Calu3 (cell line): ENCODE results near the gene NLGN2. TPM values are rescaled to one million over a fixed set of nuclear protein-coding genes. Genes with fewer than 3 reads are reported as not detected.

Experiments
- BruUV-seq: library from RNA; stranded (reverse); fragments of 400-500 nt; replicated peaks from 2 replicates; lab custom pipeline; 2021; lab: Mats Ljungman, UMichigan
- CTCF ChIA-PET: fragments of 300-600 bp; sonication (Branson Sonifier 250); formaldehyde crosslinking; loops from one replicate; lab custom pipeline; 2022; ENCODE audit warnings: antibody characterized with exemption; lab: Charles Lee
- DNase-seq: peaks from one replicate; pipeline ENCODE4 v3.0.0; 2022
- H3K27ac Mint-ChIP-seq: one replicate; pipeline ENCODE4 v1.8.0; 2022; ENCODE audit warnings: mixed read lengths; ENCODE audit not compliant: unreplicated experiment
- H3K27me3 Mint-ChIP-seq: one replicate; pipeline ENCODE4 v1.8.0; 2022; ENCODE audit warnings: mixed read lengths; ENCODE audit not compliant: unreplicated experiment
- H3K36me3 Mint-ChIP-seq: one replicate; pipeline ENCODE4 v1.8.0; 2022; ENCODE audit warnings: mild to moderate bottlenecking, moderate library complexity, mixed read lengths; ENCODE audit not compliant: insufficient read depth, unreplicated experiment
- H3K4me1 Mint-ChIP-seq: one replicate; pipeline ENCODE4 v1.8.0; 2022; ENCODE audit warnings: mild to moderate bottlenecking, low read depth, mixed read lengths; ENCODE audit not compliant: unreplicated experiment
- H3K4me3 Mint-ChIP-seq: one replicate; pipeline ENCODE4 v1.8.0; 2022; ENCODE audit warnings: mild to moderate bottlenecking, low read depth, moderate library complexity, mixed read lengths; ENCODE audit not compliant: unreplicated experiment
- H3K9me3 Mint-ChIP-seq: one replicate; pipeline ENCODE4 v1.8.0; 2022; ENCODE audit warnings: low read depth, mixed read lengths; ENCODE audit not compliant: unreplicated experiment
- intact Hi-C: fragments of 100-400 bp; cut with micrococcal nuclease; formaldehyde crosslinking; loops from one replicate; pipeline ENCODE4 v1.10.0; 2022; ENCODE audit not compliant: unreplicated experiment
- total RNA-seq: library from RNA; stranded (reverse); gene quantifications from 2 replicates; pipeline ENCODE4 v1.2.3, GENCODE V29; 2022
- TF ChIP-seq, protein P1 (sequence below): fragments of 200-600 bp; IDR thresholded peaks from one replicate; pipeline ENCODE4 v1.8.0; 2022; ENCODE audit warnings: antibody characterized with exemption; ENCODE audit not compliant: unreplicated experiment

Gene NLGN2
- total RNA-seq, 1 experiment from 2014 or later: 13.9 TPM

DNA sequence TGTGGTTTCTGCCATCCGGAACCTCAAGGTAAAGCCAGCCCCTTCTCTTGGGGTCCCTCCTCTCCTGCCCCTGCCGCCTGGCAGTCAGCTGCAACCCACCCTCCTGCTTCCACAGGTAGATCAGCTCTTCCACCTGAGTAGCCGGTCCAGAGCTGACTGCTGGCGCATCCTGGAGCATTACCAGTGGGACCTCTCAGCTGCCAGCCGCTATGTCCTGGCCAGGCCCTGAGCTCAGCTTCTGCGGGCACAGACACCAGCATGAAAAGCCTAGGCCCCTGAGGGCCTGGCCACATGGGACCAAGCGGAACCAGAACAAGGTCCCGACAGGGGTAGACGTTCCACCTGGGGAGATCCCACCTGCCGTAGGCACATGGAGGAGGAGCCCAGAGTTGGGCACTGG, 18.8 kb upstream of the NLGN2 start:
- no peak for DNase-seq
- CTCF ChIA-PET: no interaction called here
- TF ChIP-seq, protein P1, sequence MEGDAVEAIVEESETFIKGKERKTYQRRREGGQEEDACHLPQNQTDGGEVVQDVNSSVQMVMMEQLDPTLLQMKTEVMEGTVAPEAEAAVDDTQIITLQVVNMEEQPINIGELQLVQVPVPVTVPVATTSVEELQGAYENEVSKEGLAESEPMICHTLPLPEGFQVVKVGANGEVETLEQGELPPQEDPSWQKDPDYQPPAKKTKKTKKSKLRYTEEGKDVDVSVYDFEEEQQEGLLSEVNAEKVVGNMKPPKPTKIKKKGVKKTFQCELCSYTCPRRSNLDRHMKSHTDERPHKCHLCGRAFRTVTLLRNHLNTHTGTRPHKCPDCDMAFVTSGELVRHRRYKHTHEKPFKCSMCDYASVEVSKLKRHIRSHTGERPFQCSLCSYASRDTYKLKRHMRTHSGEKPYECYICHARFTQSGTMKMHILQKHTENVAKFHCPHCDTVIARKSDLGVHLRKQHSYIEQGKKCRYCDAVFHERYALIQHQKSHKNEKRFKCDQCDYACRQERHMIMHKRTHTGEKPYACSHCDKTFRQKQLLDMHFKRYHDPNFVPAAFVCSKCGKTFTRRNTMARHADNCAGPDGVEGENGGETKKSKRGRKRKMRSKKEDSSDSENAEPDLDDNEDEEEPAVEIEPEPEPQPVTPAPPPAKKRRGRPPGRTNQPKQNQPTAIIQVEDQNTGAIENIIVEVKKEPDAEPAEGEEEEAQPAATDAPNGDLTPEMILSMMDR: no peak
- Mint-ChIP-seq H3K36me3 (peaks cover 34% of the 10 kb centered on the region), H3K27ac (no peak overlapping the region), H3K9me3 (no peaks in the 10 kb centered on the region), H3K27me3 (no peaks in the 10 kb centered on the region), H3K4me3 (no peak overlapping the region), H3K4me1 (no peaks in the 10 kb centered on the region)
- intact Hi-C loops: no loop called here
- BruUV-seq: no TSS peak

DNA sequence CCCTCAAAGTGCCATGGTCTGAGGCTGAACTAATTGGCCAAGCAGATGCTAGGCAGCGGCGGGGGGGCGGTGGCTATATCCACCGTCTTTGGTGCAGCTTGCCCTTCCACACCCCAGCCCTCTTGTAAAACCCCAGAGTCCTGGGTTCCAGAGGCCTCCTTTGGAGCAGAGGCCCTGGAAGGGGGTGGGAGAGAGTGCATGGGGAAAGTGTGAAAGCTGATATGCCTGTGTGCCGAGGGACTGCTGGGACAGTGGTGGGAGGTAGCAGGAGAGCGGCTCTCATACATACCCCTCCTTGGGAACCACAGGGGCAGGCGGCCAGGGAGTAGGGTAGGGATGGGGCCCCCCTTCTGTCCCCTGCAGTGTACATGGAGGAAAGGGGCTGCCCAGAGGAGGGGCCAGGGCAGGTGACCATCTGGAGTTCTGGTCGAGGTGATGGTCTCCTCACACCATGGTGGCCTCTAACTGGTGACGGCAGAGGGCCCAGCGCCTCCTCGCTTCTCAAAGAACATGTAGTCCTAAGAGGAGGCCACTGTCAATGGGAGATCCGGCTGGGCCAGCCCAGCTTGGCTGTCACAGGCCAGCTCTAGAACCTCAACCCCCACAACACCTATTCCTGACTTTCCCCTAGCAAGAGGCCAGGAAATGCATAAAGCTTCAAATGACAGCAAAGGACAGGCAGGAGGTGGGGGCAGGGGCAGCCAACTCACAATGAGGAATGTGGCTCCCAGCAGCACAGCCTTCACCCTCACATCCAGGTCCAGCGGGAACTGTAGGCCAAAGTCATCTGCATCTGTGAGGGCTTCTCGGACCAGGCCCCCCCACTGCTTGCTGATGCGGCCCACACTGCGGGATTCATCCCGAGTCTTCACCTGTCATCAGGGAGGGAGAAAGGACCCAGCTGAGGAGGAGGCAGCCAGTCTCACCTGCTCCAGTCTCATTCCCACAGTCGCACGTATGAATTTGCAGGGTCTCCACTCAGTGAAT, 17.4 kb upstream of the NLGN2 start:
- TSS peak; percentile 13 for BruUV-seq

DNA sequence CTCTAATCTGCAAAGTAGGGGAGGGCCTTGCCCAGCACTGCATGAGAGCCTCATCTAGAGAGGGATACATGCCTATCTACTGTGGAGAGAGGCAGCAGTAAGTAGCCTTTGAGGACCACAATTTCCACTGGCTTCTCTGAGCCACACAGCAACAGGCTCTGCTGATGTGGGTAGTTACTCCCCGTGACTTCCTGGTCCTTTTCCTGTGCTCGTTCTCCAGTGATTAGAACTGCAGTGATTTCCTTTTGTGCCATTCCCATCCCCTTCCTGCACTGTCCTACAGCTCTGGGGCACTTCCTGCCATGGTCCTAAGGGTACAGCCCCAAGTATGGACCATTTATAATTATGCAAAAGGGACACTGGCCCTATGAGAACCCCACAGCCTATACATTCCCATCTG, 16.3 kb upstream of the NLGN2 start:
- BruUV-seq: no TSS peak
- H3K36me3 Mint-ChIP-seq: peaks cover 31% of the 10 kb centered on the region
- no peaks in the 10 kb centered on the region for H3K9me3 Mint-ChIP-seq
- DNase-seq: no peak
- no peaks in the 10 kb centered on the region for H3K27me3 Mint-ChIP-seq
- peaks cover 8% of the 10 kb centered on the region for H3K4me1 Mint-ChIP-seq
- CTCF ChIA-PET: no interaction called here
- no peak overlapping the region for H3K27ac Mint-ChIP-seq
- H3K4me3 Mint-ChIP-seq: no peak overlapping the region
- TF ChIP-seq, protein P1: no peak
- intact Hi-C loops: no loop called here

More for the DNA sequence above, 17.4 kb upstream of the NLGN2 start:
- TF ChIP-seq, protein P1: no peak
- CTCF ChIA-PET: no interaction called here
- Mint-ChIP-seq H3K27me3 (no peaks in the 10 kb centered on the region), H3K9me3 (no peaks in the 10 kb centered on the region), H3K27ac (no peak overlapping the region), H3K4me1 (peaks cover 7% of the 10 kb centered on the region), H3K36me3 (peaks cover 37% of the 10 kb centered on the region), H3K4me3 (no peak overlapping the region)
- intact Hi-C loops: no loop called here
- DNase-seq: no peak

DNA sequence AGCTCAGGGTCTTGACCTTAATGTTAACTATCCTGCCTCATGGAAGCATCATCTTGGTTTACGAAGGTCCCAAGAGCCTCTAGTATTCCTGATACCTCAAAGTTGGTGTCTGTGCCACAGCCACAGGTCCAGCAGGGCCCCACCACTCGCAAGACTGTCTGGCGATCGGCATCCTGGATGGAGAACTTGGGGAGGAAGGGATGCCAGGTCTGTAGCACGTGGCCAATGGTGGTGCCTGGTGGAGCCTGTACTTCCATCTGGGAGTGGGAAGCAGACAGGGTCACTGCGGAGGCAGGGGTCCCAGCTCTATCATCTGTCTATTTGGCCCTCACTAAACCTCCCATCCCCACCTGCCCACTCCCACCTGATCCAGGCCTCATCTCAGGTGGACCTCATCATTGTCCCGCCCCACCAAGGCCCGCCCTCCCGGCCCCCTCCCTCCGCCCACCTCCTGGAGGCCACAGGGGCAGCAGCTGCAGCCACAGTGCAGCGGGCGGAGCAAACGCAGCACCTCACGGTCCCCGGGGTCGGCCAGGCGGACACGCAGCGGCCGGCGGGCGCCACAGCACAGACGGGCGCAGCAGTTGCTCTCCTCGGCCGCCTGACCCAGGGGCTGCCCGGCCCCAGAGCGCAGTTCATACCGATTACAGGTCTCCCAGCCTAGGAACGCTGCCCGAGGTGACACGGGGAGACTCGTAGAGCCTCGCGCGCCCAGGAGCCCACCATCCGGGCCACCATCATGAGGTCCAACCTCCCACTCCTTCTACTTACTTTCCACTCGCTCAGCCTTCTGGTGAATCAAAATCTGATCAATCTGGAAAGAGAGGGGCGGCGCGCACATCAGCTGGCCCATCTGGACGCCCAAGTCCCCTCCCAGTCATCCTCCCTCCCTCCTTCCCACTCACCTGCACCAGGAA, 14.7 kb upstream of the NLGN2 start:
- Mint-ChIP-seq H3K36me3 (peaks cover 25% of the 10 kb centered on the region), H3K4me1 (peaks cover 8% of the 10 kb centered on the region), H3K9me3 (no peaks in the 10 kb centered on the region), H3K4me3 (peak overlapping the region; percentile 82), H3K27ac (no peak overlapping the region), H3K27me3 (no peaks in the 10 kb centered on the region)
- BruUV-seq: no TSS peak
- intact Hi-C loops: no loop called here
- TF ChIP-seq, protein P1: no peak
- CTCF ChIA-PET: interaction anchor here (1.4 kb wide), 1 partner anchor 37 kb away, joined by 6 read pairs; no protein-coding TSS in a partner anchor
- no peak for DNase-seq
